Inflammatory macrophage (primary cell): Measurements from ENCODE around the gene SLC39A3.

Experiments
- DNase-seq, 2 donors: peaks; one replicate each; pipeline ENCODE4 v3.0.0-alpha.2; 2020 to 2022

The SLC39A3 gene

GRCh38 chr19:2768365-2769132, 28.7 kb upstream of the SLC39A3 start:
- DNase-seq = no peak

- DNase-seq = no peak
Measured at GRCh38 chr19:2767688-2768087, 27.9 kb upstream of the SLC39A3 start.

DNA sequence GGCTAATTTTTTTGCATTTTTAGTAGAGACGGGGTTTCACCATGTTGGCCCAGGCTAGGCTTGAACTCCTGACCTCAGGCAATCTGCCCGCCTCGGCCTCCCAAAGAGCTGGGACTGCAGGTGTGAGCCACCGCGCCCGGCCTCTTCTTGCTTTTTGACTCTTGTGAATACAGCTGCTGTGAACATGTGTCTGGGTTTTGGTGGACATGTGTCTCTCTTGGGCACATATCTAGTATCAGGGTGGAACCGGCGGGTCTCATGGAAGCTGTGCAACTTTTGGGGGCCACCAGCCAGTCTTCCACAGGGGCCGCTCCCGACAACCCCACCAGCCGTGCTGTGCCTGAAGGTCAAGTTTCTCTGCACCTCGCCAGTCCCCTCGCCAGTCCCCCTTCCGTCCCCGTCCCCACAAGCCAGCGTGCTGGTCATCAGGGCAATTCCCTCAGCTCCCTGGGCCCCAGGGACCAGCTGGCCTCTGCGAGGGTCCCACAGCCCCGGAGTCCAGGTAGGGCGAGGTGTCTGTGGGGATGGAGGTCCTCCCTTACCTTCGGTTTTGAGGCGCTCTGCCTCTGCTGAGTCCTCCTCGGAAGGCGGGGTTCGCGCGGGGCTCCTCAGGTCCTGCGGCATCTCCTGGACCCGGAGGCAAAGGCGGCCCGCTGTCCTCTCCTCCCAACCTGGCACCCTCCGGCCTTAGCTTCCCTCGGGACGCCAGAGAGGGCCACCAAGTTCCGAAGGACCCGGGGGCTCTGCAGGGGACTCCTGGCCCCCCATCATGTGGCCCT, 27.0 kb upstream of the SLC39A3 start:
- no peak for DNase-seq

- no peak for DNase-seq
Measured at GRCh38 chr19:2765376-2765775, 25.6 kb upstream of the SLC39A3 start.

DNA sequence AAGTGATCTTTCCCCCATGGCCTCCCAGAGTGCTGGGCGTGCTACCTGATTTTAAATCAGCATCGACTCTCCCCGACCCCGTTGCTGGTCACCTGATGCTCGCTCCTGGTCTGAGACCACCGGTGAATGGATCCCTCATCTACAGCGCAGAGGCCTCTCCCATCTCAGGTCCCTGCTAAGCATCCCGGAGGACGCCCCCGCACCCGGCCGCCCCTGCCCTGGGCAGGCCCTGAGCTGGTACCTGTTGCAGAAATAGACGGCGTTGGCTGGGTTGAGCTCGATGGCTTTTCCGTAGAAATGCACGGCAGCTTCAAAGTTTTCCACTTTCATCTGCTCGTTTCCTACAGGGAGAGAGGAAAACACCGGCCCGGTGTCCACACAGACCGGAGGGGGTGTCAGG, 25.1 kb upstream of the SLC39A3 start:
- DNase-seq = no peak

DNA sequence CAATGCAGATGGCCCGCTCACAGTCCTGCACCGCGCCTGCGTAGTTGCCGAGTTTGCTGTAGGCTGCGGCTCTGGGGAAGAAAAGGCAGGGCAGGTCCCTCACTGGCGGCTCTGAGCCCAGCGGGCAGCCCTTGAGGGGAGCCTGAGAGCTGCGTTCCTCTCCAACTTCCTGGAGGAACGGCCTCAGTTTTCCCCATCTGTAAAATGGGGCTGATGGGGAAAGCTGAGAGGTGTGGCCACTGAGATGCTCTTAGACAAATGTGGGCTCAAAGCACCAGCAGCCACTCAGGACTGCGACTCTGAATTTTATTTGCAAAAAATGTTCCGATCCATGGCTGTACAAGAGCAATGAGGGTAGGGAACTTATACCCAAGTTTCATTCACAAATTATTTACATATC, 23.9 kb upstream of the SLC39A3 start:
- no peak for DNase-seq

DNA sequence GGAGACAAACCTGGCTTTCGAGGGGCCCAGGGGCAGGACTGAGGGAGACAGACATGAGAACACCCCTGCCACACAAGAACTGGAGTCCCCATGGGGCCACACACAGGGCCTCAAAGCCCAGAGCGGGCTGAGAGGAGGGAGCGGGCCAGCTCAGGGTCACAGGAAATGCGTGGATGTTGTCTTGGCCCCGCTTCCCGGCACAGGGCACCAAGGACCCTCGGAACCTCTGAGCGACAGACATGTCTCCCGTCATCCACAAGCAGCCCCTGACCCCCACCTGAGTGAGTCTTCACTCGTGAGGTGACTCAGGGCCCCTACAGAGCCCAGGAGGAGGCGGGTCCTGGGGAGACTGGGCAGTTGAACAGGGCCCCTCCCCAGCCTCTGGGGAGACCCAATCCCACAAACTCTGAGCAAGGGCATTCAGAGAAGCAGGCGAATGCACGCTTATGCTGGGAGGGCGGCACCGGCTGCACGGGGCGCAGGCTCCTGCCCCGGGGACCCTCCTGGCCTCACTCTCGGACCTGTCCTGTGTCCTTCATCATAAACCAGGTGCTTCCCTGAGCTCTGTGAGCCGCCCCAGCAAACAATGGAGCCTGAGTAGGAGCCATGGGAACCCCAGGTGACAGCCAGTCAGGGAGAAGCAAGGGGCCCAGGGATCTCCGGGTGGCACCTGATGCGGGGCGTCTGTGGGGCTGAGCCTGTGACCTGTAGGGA, 23.1 kb upstream of the SLC39A3 start:
- no peak for DNase-seq

DNA sequence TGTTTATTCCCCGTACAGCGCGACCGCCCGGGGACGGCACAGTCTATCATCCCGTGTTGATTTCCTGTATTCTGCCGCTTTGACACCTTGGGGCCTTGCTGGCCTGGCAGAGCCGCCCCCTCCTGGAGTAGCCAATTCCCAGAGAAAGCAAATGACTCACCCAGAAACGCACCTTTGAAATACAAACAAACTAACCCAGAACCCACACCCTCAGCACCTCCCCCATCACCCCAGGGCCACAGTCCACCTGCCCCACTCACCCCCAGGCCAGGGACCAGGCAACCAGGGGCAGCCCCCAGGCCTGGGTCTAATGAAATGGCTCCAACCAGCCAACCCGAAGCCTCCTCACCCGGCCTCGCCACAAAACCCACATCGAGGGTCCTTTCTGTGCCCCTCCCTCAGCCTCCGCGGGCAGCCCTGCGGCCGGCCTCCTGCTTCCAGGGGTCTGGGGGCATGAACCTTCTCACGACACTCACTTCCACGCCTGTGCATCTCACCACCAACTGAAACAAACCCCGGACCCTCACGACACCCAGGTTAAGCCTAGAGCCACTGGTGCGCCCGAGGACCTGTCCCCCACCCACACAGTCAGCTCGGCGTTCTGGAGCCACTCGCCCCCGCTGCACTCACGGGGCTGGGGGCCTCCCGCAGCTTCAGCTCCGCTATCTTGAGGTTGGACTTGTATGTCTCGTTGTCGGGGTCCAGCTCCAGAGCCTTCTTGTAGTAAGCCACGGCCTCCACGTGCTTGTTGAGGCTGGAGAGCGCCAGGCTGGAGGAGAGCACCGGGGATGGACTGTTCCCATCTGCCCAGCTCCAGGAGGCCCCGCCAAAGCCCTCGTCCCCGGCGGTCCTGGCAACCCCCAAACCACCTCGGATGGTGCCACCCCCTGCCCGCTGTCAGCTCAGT, 22.3 kb upstream of the SLC39A3 start:
- no peak for DNase-seq

- DNase-seq = no peak
Measured at GRCh38 chr19:2761309-2761677, 21.5 kb upstream of the SLC39A3 start.

- no peak for DNase-seq
Measured at GRCh38 chr19:2759965-2760364, 20.1 kb upstream of the SLC39A3 start.

- DNase-seq = peak in 1 of 2 donors; percentile 71
Measured at GRCh38 chr19:2759362-2759761, 19.5 kb upstream of the SLC39A3 start.

GRCh38 chr19:2758601-2759313, 18.9 kb upstream of the SLC39A3 start:
- no peak for DNase-seq

DNA sequence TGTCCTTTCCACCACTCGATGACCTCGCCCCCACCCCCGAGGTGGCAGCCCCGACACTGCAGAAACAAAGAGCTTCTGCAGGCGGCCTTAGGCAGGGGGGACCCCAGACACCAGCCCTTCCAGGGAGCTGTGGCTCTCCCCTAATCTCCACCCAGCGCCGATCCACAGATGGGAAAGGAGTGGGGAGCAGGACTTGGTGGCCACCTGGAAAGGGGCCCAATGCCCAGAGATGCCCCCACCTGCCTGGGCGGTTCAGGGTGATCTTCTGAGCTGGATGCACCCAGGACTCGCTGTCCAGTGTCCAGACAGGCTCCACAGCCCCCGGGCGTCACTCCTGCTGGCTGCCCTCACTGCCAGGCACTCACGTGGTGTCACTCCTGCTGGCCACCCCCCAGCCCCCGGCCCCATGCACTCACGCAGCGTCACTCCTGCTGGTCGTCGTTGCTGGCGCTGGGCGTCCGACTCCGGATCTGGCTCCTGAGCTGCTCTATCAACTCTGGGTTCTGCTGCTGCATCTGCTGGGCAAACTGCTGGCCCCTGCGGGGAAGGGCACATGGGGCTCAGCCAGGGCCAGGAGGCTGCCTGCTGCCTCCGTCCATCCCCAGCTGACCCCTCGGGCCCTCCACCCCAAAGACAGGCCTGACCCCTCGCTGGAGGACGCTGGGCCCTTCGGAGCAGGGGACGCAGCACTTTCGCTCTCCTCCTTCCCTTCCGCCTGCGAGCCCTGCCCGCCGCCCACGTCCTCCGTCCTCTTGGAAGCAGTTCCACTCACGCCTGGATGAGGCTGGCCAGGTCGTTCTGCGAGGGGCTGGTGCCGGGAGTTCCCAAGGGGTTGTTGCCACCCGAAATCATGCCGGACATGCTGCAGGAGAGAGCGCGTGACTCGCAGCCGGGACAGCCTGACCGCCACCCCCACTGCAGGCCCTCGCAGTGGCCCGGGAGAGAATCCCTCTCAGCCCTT, 17.4 kb upstream of the SLC39A3 start:
- DNase-seq = no peak

DNA sequence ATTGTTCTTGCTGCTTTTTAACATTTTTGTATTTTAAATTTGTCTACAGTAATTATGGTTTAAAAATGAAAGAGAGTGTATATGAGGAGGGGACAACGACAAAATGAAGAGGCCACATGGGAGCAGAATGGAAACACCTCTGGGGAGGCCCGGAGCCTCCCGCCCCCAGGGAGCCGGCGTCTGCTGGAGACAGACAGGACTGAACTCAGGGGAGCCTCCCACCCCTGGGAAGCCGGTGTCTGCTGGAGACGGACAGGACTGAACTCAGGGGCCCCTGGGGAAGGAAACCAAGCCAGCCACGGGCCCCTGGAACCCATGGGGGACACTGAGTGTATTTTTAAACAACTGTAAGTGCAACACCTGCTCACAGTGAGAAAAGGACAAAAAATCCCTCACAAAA, 16.7 kb upstream of the SLC39A3 start:
- no peak for DNase-seq

- no peak for DNase-seq
Measured at GRCh38 chr19:2755811-2756210, 16.0 kb upstream of the SLC39A3 start.

DNA sequence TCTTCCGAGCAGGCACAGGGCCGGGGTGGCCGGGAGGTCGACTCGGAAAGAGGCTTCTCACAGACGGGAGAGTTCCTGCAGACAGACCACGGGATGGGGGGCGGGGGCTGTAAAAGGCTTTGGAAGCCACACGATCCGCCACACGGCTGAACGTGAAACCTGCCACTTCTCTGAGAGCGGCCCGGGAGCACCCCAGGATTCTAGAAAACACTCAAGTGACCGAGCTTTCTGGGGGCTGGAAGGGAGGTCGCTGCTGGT, 15.6 kb upstream of the SLC39A3 start:
- no peak for DNase-seq

GRCh38 chr19:2754659-2755447, 15.0 kb upstream of the SLC39A3 start:
- DNase-seq = no peak

DNA sequence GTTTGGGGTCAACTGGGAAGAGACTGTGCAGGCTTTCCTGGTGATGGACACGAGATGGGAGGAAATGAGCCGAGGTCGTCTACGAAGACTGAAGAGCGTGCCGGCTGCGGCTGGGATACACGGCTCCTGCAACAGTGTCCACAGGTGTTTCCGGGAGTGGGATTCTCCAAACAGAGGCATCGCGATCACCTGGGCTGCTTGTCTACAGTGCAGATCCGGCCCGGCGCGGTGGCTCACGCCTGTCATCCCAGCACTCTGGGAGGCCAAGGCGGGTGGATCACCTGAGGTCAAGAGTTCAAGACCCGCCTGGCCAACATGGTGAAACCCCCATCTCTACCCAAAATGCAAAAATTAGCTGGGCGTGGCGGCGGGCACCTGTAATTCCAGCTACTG, 11.6 kb upstream of the SLC39A3 start:
- no peak for DNase-seq

DNA sequence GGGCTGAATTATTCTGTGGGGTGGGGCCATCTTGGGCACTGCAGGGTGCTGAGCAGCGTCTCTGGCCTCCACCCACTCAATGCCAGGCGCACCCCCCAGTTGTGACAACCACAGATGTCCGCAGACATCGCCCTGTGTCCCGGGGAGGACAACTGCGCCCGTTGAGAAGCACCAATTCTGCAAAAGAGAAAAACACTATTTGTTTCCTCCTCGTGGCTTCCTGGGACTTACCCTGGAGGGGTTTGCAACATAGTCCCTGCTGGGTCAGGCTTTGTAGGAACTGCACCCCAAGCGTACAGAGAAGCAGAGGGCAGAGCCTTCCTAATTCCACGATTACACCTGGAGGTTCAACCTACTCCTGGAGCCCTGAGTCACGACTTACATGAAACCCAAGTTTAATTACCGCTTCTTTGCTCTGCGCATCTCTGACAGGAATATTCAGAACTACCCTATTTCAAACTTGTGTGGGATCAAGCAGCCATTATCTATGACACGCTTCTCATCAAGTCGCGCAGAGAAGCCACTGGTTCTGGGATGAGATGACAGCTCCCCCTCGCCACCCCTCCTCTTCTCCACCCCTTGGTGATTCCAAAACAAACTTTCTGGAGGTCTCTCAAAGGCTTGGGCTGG, 11.1 kb upstream of the SLC39A3 start:
- DNase-seq = peak; percentile 38 to 64

DNA sequence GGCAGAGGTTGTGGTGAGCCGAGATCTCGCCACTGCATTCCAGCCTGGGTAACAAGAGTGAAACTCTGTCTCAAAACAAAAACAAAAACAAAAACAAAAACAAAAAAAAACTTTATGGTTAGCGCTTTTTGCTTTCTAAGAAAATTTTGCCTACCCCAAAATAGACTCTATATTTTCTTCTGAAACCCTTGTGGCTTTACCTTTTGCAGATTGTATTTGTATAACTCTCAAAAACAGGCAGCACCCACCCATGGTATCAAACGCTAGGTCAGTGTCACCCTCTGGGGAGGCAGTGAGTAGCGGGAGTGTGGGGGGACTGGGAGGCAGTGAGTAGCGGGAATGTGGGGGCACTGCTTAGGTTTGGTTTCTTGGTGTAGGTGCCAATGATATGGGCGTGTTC, 7.5 kb upstream of the SLC39A3 start:
- no peak for DNase-seq
